NCI-H524 (cell line): ENCODE results near the gene ZSWIM6.

Experiments used
- DNase-seq, 2 experiments: peaks; one replicate each; lab custom pipeline; 2025; lab: John Stamatoyannopoulos, UW

ZSWIM6 gene

GRCh38 chr5:61538722-61539501 is 206.9 kb downstream of the ZSWIM6 start:
- DNase-seq = no peak

- no peak for DNase-seq
Measured at GRCh38 chr5:61549530-61549929, 217.5 kb downstream of the ZSWIM6 start.

GRCh38 chr5:61551637-61552313 is 219.7 kb downstream of the ZSWIM6 start:
- no peak for DNase-seq

GRCh38 chr5:61559146-61559545 is 227.1 kb downstream of the ZSWIM6 start:
- DNase-seq = no peak

- DNase-seq = no peak
Measured at GRCh38 chr5:61559722-61560121, 227.7 kb downstream of the ZSWIM6 start.

GRCh38 chr5:61563401-61563800 is 231.3 kb downstream of the ZSWIM6 start:
- no peak for DNase-seq

- no peak for DNase-seq
Measured at GRCh38 chr5:61567337-61567736, 235.3 kb downstream of the ZSWIM6 start.

GRCh38 chr5:61569353-61569752 is 237.3 kb downstream of the ZSWIM6 start:
- DNase-seq = no peak

GRCh38 chr5:61570767-61571166 is 238.7 kb downstream of the ZSWIM6 start:
- DNase-seq = no peak

- DNase-seq = no peak
Measured at GRCh38 chr5:61572959-61573358, 240.9 kb downstream of the ZSWIM6 start.

- peak; percentile 17 to 60 for DNase-seq
Measured at GRCh38 chr5:61575103-61575502, 243.0 kb downstream of the ZSWIM6 start.

GRCh38 chr5:61575581-61575980 is 243.5 kb downstream of the ZSWIM6 start:
- no peak for DNase-seq

GRCh38 chr5:61576556-61576955 is 244.5 kb downstream of the ZSWIM6 start:
- DNase-seq = no peak

- DNase-seq = no peak
Measured at GRCh38 chr5:61578858-61579503, 246.9 kb downstream of the ZSWIM6 start.

GRCh38 chr5:61582205-61582820 is 250.3 kb downstream of the ZSWIM6 start:
- no peak for DNase-seq

GRCh38 chr5:61582887-61583286 is 250.8 kb downstream of the ZSWIM6 start:
- no peak for DNase-seq

GRCh38 chr5:61586096-61587084 is 254.3 kb downstream of the ZSWIM6 start:
- peak; percentile 11 to 60 for DNase-seq

GRCh38 chr5:61587125-61587524 is 255.1 kb downstream of the ZSWIM6 start:
- DNase-seq = no peak

GRCh38 chr5:61588216-61588615 is 256.2 kb downstream of the ZSWIM6 start:
- DNase-seq = no peak

- DNase-seq = no peak
Measured at GRCh38 chr5:61589946-61590345, 257.9 kb downstream of the ZSWIM6 start.

GRCh38 chr5:61590473-61590872 is 258.4 kb downstream of the ZSWIM6 start:
- DNase-seq = no peak
